Fibroblast of lung (primary cell): ENCODE data around the gene C2orf78. TPM values are rescaled to one million over a fixed set of nuclear protein-coding genes. Genes with fewer than 3 reads are reported as not detected.
A peak's percentile ranks its signal among the peaks of the same experiment; 100 is the strongest.

ENCODE experiments used
- DNase-seq, 2 donors: peaks; one replicate each; pipeline versions ENCODE4 v3.0.0 to v3.0.0-alpha.2; 2010; ENCODE audit warnings: low read depth in 2 of 2
- H2AFZ ChIP-seq: 2 replicates; pipeline ENCODE4 v1.5.1; 2012; ENCODE audit warnings: low read length, control low read depth, inconsistent platforms
- H3K27ac ChIP-seq: 2 replicates; pipeline ENCODE4 v1.5.1; 2011; ENCODE audit warnings: low read length, control low read depth; ENCODE audit not compliant: insufficient read depth
- H3K27me3 ChIP-seq: 2 replicates; pipeline ENCODE4 v1.5.1; 2011; ENCODE audit warnings: mild to moderate bottlenecking, low read length; ENCODE audit not compliant: control insufficient read depth, insufficient read depth
- H3K36me3 ChIP-seq: 2 replicates; pipeline ENCODE4 v1.5.1; 2011; ENCODE audit warnings: low read length; ENCODE audit not compliant: control insufficient read depth, insufficient read depth
- H3K4me1 ChIP-seq: 2 replicates; pipeline ENCODE4 v1.5.1; 2011; ENCODE audit warnings: low read length; ENCODE audit not compliant: control insufficient read depth, insufficient read depth; ENCODE audit errors: extremely low read depth
- H3K4me2 ChIP-seq: 2 replicates; pipeline ENCODE4 v1.5.1; 2011; ENCODE audit warnings: low read length, control low read depth; ENCODE audit not compliant: insufficient read depth; ENCODE audit errors: extremely low read depth
- H3K4me3 ChIP-seq, 4 experiments: fragments of 200-600 bp in 1 of 4; sonication (generic) in 1 of 4; replicated peaks in 1 of 4; 2 replicates each; pipeline ENCODE4 v1.5.1; 2011 to 2016; ENCODE audit warnings: low read length in 4 of 4, low read depth in 3 of 4, mild to moderate bottlenecking in 3 of 4, control low read depth in 2 of 4, inconsistent platforms in 1 of 4, mixed read lengths in 1 of 4; ENCODE audit not compliant: insufficient read depth in 1 of 4; ENCODE audit errors: control extremely low read depth in 1 of 4
- H3K79me2 ChIP-seq: 2 replicates; pipeline ENCODE4 v1.5.1; 2012; ENCODE audit warnings: mild to moderate bottlenecking, low read length, inconsistent platforms; ENCODE audit not compliant: control insufficient read depth, insufficient read depth
- H3K9ac ChIP-seq: 2 replicates; pipeline ENCODE4 v1.5.1; 2011; ENCODE audit warnings: mild to moderate bottlenecking, low read length, control low read depth; ENCODE audit not compliant: insufficient read depth
- H3K9me3 ChIP-seq: 2 replicates; pipeline ENCODE4 v1.5.1; 2012; ENCODE audit warnings: low read depth, low read length; ENCODE audit not compliant: control insufficient read depth, insufficient read depth
- H4K20me1 ChIP-seq: 2 replicates; pipeline ENCODE4 v1.5.1; 2011; ENCODE audit warnings: low read length; ENCODE audit not compliant: control insufficient read depth, insufficient read depth; ENCODE audit errors: extremely low read depth
- CTCF ChIP-seq, 2 donors: IDR thresholded peaks in 1 of 2; conservative IDR thresholded peaks in 1 of 2; 1 replicate in 1 of 2; 2 replicates in 1 of 2; pipeline ENCODE4 v1.5.1; 2011 to 2012; ENCODE audit warnings: low read length in 2 of 2, control low read depth in 1 of 2, inconsistent platforms in 1 of 2, low read depth in 1 of 2, mild to moderate bottlenecking in 1 of 2
- EZH2 ChIP-seq: IDR thresholded peaks from 2 replicates; pipeline ENCODE4 v1.5.1; 2012; ENCODE audit warnings: low read length, control low read depth, mild to moderate bottlenecking; ENCODE audit errors: missing control alignments
- polyA plus RNA-seq, 2 donors: library from polyadenylated mRNA; depleted of rRNA in 1 of 2; stranded (reverse) in 1 of 2; unstranded in 1 of 2; fragments of >200 nt; gene quantifications; 2 replicates each; pipeline ENCODE4 v1.2.1, GENCODE V29; 2011 to 2012; ENCODE audit warnings: missing spikeins in 1 of 2
- total RNA-seq: library from RNA; depleted of rRNA; stranded (reverse); fragments of >200 nt; gene quantifications from 2 replicates; pipeline ENCODE4 v1.2.1, GENCODE V29; 2014

The C2orf78 gene
- total and polyA plus RNA-seq, 2 donors (not counting 1 experiment from before 2014, with no cell fraction given), result not detected

DNA sequence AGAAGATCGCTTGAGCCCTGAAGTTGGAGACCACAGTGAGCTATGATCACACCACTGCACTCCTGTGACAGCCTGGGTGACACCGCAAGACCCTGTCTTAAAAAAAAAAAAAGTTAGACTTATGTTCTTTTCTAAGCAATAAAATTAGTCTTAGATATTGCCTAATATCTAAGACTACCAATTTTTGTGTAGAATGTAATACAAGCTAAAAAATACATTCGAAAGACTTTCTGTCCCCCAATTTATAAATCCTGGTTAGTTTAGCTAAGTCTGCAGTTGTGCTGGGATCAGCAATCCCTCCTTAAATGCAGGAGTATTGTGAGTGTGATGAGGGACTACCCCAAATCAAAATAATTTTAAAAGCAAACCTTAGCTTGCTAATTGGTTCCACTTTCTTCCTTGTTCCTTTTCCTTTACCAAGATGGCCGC is 44.4 kb downstream of the C2orf78 start:
- H3K9me3 ChIP-seq, result no peaks in the 10 kb centered on the region
- peak overlapping the region; percentile 71 to 86 (median 75) for H3K4me3 ChIP-seq
- H2AFZ ChIP-seq, result peak overlapping the region; percentile 94
- DNase-seq, result no peak
- peak overlapping the region; percentile 91 for H3K27ac ChIP-seq
- TF ChIP-seq EZH2, result no peak
- no peak for TF ChIP-seq CTCF (conservative IDR thresholded peaks at IDR 0.05 in 1 of 2, IDR thresholded peaks at IDR 0.05 in 1 of 2; ENCODE audit: low read depth in 1 of 2, low read length in 2 of 2)
- no peaks in the 10 kb centered on the region for H3K4me1 ChIP-seq
- H3K9ac ChIP-seq, result no peak overlapping the region
- no peaks in the 10 kb centered on the region for H3K36me3 ChIP-seq
- H3K27me3 ChIP-seq, result no peaks in the 10 kb centered on the region
- peaks cover 3% of the 10 kb centered on the region for H3K79me2 ChIP-seq
- H4K20me1 ChIP-seq, result no peaks in the 10 kb centered on the region
- peak overlapping the region; percentile 73 for H3K4me2 ChIP-seq

DNA sequence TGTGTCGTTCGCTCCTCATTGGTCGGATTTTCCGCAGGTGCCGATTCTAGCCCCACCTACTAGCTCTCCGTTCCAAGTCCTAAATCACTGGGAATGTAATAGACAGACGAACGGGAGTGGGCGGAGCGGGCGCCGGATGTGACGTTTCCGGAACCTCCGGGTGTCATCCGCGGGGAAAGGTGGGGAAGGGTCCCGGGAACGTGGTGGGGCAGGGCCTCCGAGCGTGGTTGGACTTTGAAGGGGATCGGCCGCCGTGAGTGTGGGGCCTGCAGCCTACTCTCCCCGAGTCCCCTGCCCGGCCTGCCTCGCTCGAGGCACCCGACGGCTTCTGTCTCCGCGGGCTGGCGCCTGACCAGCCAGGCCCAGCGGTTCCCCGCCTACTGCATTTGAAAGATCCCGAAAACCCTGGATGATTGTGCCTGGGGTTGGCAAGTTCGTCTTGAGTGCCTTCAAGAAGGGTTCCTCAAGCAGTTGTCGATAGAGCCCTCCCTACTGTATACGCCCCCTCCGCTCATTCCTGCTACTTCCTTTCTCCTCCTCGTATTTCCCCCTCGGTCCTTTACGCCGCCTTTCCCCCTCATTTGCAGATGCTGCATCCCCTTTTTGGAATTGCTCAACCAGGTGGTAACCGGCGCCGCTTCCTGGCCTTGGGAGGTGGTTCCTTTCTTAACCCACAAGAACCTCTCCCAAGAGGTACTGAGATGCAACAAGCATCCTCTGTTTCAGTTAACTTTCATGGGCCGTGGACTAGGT is 45.0 kb downstream of the C2orf78 start, which contains the start of gene STAMBP:
TSS of gene STAMBP (plus strand) at position 144 of the 753 bp plus-strand sequence. CDS start 1,896 bp downstream, outside the sequence.
- peaks cover 2% of the 10 kb centered on the region for H3K36me3 ChIP-seq
- H3K9me3 ChIP-seq, result no peaks in the 10 kb centered on the region
- peak within 1 kb of the TSS; percentile 94 for H2AFZ ChIP-seq
- H3K4me3 ChIP-seq, result peak within 1 kb of the TSS; percentile 71 to 86 (median 75)
- H3K27me3 ChIP-seq, result no peaks in the 10 kb centered on the region
- H3K27ac ChIP-seq, result peak within 1 kb of the TSS; percentile 91
- H3K4me2 ChIP-seq, result peak within 1 kb of the TSS; percentile 73
- no peaks in the 10 kb centered on the region for H4K20me1 ChIP-seq
- H3K9ac ChIP-seq, result peak within 1 kb of the TSS; percentile 89
- H3K4me1 ChIP-seq, result no peaks in the 10 kb centered on the region
- H3K79me2 ChIP-seq, result peaks cover 3% of the 10 kb centered on the region
- peak; percentile 92 to 97 for DNase-seq
- TF ChIP-seq CTCF (conservative IDR thresholded peaks at IDR 0.05 in 1 of 2, IDR thresholded peaks at IDR 0.05 in 1 of 2; ENCODE audit: low read depth in 1 of 2, low read length in 2 of 2) (no peak), EZH2 (no peak)

DNA sequence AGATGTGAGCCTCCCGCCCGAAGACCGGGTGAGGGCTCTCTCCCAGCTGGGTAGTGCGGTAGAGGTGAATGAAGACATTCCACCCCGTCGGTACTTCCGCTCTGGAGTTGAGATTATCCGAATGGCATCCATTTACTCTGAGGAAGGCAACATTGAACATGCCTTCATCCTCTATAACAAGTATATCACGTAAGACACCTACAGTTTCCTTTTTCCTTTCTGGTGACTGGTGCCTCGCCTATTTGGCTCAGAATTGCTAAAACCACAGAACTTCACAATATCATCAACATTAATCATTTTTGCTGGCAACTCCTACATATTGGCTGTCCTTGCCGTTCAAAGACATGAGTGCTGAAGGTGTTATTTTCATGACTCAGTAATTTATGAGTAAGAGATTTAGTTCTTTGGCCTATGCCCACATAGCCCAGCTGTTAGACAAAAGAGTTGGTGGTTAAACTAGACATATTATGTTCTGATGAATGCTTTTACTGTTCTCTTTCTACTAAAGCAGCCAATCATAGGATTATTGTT is 47.0 kb downstream of the C2orf78 start:
- Histone ChIP-seq H3K9me3 (no peaks in the 10 kb centered on the region), H3K4me2 (no peak overlapping the region), H3K27ac (no peak overlapping the region), H3K79me2 (peaks cover 3% of the 10 kb centered on the region), H3K4me1 (no peaks in the 10 kb centered on the region), H3K9ac (no peak overlapping the region), H2AFZ (no peak overlapping the region), H3K27me3 (no peaks in the 10 kb centered on the region), H3K4me3 (no peak overlapping the region), H3K36me3 (peaks cover 2% of the 10 kb centered on the region), H4K20me1 (no peaks in the 10 kb centered on the region)
- DNase-seq, result peak; percentile 85 to 99
- no peak for TF ChIP-seq CTCF (conservative IDR thresholded peaks at IDR 0.05 in 1 of 2, IDR thresholded peaks at IDR 0.05 in 1 of 2; ENCODE audit: low read depth in 1 of 2, low read length in 2 of 2)
- no peak for TF ChIP-seq EZH2
